HG03457 (cell line): ENCODE data around the gene HAUS3.
"Not testable (repeated sequence)": the region's sequence is repeated elsewhere in the genome, so short reads cannot be mapped to it uniquely, and the experiment has no call there.

Experiments used
- ATAC-seq: cut with Tn5 transposase; IDR thresholded peaks from one replicate; pipeline ENCODE4 v1.9.1; 2021; ENCODE audit warnings: moderate number of reproducible peaks; ENCODE audit not compliant: unreplicated experiment

HAUS3 gene

DNA sequence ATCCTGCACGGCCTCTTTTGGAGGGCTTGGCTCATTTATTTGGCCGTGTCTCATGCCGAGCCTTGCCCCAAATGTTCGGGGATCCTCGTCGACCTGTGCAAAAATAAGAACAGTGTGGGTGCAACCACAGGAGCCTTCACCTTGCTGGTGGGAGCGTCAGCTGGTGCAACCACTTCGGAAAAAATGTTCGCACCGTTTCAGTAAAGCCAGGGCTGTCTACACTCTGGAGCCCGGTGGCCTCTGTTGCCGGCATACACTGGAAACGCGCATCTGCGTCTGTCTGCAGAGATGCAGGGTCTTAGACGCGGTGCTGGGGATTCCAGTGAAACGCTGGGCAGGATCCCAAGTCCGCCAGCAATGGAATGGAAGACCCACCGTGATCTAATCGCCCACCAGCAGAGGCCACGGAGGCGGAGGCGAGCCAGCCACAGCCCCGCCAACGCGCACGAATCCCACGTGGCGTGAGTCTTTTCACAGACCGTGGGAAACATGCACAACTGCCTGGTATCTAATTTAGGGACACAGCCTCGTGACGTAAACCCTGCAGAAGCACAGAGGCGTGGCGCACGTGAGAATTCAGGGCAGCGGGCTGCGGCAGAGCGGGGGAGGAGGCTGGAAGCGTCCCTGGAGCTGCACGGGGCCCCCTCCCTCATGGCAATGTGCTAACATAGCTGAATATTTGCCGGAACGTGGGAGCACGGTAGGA lies 33.8 kb upstream of the HAUS3 start:
- ATAC-seq, result no peak

DNA sequence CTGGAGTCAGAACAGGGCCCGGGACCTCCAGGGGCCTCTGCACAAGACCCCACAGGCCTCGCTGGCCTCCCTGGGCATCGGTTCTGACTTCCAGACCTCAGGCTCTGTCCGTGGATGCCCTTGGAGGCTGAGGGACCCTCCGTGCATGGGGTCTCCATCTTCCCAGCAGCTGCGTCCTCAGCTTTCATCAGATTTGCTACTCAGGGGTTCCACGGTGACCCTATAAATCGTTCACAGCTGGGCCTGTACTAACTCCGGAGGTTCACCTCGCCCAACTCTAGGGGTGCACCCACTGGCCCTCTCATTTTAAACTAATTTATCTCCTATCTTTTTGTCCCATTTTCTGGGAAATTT lies 33.1 kb upstream of the HAUS3 start:
- ATAC-seq, result not testable (repeated sequence)

- ATAC-seq, result no peak
These were observed 32.6 kb upstream of the HAUS3 start for GRCh38 chr4:2274320-2275043.

DNA sequence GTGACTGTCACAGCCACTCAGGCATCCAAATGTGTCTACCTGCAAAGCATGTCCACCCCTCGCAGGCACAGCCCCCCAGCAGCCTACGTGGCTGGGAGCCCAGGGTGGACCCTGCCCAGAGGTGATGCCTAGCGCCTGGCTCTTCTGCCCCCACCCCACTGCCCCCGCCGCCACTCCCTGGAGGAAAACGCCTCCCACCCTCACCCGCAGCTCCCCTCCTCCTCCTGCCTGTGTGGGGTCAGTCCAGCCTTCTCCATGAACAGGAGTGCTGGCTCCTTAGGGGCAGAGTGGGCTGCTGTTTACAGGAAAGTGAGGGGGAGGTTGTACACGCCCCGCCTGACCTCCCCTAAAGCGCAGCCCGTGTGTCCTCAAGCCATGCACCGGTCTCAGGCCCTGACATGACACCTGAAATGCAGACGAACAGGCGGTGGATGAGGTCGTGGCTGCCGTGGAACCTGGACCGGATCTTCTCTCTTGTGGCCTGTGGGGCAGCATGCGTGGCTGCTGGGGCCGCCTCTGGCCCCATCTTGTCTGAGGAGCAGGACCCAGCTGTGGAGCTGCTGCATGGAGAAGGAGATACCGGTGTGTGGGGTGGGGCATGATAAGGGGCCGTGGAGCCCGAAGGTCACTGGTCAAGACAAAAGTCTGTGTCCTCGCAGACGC lies 31.9 kb upstream of the HAUS3 start:
- no peak for ATAC-seq

- ATAC-seq, result no peak
These were observed 31.3 kb upstream of the HAUS3 start for GRCh38 chr4:2273221-2273620.

DNA sequence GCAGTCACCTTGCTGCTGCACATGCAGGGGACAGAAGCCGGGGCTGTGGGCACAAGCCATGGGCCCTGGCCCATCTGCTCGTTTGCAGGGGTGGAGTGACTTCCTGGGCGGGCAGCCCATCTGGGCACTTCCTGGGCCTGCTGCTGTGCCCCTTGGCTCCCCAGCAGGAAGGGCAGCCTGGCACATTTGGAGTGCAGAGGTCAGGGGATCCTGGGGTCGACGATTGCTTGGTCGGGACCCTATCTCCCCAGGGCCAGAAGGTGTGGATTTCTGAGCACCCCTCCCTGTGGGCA lies 30.9 kb upstream of the HAUS3 start:
- ATAC-seq, result no peak

DNA sequence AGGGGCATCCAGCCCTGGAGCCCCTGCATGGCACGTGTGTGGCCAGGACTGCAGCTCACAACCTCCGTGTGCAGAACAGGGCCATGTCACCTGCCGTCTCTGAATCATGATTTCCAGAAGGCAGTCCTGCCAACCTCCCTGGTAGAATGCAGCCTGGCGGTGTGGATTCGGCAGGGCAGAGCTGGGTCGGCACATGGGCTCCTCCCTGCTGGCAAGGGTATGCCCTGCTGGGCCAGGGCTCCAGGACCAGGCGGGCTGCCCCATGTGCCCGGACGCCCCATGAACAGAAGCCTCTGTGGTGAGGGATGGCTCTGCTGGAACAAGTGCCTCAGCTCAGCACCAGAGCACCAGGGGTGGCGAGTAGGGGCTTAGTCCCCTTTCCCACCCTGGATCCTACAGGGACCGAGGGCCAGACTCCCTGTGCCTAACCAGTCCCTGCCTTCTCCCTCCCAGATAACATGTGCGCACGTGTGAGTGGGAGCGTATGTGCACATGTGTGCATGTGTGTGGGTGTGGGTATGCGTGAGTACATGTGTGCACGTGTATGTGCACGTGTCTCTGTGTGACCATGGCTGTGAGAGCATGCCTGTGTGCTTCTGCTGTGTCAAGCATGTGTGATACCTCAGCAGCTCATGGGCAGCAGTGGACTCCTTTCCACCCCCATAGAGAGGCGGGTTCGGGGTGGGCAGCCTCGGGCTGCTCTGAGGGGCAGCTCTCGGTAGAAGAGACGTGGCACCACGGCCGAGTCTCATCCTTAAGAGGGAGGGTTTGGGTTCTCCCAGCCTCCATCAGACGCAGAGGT lies 30.3 kb upstream of the HAUS3 start:
- no peak for ATAC-seq

DNA sequence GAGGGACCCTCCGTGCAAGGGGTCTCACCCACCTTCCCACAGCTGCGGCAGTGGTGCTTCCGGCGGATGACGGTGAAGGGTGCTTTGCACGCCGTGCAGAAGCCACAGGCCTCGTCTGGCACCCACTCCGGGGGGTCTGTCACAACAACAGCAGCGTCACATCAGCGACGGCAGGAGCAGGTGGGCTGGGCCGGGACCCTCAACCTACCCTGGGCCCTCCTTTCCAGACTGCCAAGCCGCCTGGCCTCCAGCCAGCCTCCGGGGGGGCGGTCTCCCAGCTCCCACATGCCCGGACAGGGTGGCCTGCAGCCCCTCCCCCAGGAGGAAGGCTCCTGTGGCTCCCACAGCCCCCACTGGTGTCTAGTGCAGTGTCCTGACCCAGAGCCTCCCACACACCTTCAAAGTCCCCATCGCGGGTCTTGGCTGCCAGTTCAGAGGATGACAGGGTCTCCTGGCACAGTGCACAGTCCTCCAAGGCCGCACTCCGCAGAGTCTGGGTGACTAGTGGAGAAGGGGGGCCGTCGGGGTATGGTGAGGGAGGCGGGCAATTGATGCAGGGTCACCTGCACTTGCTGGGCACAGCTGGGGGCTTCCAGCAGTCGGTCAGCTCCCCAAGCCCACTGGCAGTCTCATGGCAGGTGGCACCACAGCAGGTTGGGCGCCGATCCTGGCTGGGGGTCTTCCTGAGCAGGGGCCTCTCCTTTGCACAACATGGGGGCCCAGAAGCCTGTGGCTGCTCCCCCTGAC lies 29.5 kb upstream of the HAUS3 start:
- ATAC-seq, result no peak

- ATAC-seq, result no peak
These were observed 28.6 kb upstream of the HAUS3 start for GRCh38 chr4:2270341-2271165.

DNA sequence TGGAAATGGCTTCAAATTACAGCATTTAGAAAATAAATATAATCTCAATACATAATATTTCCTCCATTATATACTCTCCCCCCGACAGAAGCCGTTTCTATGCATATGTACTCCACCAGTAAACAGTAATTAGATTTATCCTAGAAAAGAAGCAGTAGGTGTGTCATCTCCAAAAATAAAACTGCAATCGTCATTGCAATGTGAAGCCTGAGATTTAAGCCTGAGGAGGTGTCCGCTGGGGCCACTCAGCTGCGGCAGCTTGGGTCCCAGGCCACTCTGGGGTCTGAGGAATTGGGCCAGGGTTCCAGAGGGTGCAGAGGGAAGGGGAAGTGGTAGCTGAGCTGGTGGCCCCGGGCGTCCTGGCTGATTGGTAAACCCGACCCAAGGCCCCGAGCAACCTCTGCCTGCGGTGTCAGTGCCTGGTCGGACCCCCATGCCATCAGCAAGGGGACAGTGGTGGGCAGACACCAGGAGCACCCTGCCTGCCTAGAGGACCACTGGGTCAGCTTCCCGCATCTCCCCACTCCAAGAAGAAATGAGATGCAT lies 27.8 kb upstream of the HAUS3 start:
- no peak for ATAC-seq

DNA sequence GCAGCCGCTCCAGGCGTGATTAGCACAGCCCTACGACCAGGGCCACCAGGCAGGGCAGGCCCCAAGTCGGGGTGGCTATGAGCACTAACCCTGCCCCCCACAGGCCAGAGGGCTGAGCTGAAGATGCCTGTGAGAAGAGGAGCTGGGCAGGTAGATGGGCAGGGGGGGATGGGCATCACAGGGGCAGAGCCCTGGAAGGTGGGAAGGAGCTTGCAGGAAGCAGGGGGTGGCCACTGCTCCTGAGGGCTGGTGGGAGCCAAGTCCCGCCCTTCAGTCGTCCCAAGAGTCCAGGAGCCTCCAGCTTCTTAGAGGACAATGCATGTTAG lies 27.2 kb upstream of the HAUS3 start:
- ATAC-seq, result no peak

GRCh38 chr4:2268357-2269205 lies 26.7 kb upstream of the HAUS3 start:
- no peak for ATAC-seq

DNA sequence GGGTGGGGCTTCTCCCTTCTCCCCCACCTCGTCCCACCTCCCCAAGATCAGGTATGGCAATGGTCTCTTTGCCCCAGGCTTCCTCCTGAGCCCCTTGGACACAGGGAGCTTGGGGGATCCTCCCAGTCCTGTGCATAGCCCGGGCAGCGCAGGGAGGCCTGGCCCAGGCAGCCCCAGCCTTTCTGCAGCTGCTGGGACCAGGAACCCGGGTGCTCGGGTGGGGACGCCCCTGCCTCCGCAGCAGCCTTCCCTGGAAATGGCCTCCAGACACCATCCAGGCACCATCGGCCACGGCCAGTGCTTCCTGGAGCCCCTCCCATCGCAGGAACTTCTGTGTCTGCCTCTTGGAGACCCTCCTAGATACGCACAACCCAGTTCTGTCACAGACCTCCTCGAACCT lies 25.9 kb upstream of the HAUS3 start:
- no peak for ATAC-seq

- ATAC-seq, result no peak
These were observed 25.4 kb upstream of the HAUS3 start for GRCh38 chr4:2267320-2267811.

GRCh38 chr4:2266821-2267220 lies 24.9 kb upstream of the HAUS3 start:
- ATAC-seq, result no peak

- no peak for ATAC-seq
These were observed 24.3 kb upstream of the HAUS3 start for GRCh38 chr4:2266181-2266580.

DNA sequence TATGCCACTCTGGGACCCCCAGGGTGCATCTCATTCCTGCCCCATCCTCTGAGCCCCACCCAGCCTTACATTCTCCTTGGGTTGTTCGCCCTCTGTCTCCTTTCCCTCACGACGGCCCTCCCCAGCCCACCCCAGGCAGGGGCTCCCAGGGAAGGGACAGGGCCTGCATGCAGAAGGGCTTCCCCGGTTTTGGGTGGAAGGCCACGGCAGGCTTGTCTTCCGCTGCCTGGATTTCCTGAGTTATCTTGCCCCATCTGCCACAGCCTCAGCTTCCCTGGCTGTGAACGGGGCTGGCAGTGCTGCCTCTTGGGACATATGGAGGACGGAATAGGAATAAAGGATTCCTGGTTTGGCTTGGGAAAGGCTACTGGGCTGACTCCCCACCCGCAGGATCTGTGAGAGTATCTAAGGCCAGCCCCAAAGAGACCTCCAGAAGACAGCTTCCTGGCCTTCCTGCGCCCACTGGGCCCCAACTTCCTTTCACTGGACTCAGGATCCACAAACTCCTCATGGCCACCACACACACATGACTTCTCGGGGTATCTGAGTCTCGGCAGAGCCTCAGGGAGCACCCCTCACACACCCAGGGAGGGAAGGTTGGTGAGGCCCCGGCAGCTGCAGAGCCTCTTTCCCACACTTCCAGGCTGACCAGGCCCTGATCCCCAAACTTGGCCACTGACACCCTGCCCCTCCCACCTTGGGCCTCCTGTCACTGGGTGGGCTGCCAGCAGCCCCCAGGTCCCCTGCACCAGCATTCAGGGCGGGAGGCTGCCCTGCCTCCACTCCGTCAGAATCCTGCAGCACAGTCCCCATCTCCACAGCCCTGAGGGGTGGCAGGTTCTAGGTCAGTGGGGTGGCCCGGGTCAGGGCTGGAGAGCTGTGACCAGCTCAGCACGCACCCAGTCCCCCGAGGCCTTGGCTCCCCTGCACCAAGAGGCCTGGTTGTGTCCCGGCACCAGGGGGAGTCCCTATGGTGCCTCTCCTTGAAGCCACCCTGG lies 23.5 kb upstream of the HAUS3 start:
- ATAC-seq, result no peak
